Fibroblast of skin of back (primary cell): ENCODE results near the gene SPOUT1.

ENCODE experiments used
- DNase-seq: peaks from one replicate; pipeline ENCODE4 v3.0.0-alpha.2; 2013

Gene SPOUT1

DNA sequence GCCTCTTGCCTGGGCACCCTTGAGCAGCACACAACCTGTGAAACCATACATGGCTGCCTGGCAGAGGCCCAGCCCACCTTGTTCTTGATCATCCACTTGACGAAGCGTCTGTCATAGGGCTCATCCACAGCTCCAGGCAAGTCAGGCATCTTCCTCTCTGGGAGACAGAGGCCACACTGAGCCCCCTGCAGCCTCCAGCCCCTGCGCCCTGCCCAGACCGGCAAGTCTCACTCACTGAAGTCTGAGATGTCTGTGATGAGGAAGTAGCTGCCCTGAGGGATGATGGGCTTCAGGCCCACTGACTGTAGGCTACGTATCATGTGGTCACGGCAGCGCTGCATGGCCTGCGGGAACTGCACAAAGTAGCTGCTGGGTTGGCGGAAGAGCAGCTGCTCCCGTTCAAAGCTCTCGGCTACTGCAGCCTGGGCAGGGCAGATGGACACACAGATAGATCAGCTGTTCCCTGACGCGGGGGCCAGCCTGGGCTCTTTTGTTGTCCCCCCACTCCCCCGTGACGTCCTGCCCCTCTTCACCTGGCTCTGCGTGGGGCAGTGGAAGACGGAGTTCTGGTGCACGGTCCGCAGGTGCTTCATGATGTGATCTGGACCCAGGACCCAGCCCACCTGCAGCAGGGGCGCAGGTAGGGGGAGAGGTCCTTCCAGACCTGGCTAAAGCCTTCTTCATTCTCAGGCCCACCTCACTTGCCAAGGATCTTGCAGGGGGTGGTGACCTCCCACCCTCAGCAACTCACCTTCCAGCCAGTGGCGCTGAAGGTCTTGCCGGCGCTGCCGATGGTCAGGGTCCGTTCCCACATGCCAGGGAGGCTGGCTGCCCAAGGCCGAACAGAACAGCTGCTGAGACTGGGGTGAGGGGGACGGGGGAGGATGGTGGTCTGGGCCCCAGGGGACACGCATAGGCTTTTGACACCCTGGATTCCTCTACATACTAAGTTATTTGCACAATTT lies 5.9 kb upstream of the SPOUT1 start:
- DNase-seq = no peak

DNA sequence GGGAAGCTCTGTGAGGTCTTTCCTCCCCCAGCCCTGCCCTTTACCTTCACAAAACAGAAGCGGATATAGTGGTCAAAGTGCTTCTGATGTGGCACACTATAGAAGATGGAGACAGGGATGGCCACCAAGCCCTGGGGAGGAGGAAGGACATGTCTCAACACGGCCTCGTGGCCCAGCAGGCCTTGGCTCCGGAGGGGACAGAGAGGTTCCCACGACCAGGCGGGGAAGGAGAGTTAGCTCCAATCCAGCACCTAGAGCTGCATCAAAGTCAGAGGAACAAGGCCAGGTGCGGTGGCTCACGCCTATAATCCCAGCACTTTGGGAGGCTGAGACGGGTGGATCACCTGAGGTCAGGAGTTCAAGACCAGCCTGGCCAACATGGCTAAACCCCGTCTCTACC lies 4.1 kb upstream of the SPOUT1 start:
- no peak for DNase-seq

DNA sequence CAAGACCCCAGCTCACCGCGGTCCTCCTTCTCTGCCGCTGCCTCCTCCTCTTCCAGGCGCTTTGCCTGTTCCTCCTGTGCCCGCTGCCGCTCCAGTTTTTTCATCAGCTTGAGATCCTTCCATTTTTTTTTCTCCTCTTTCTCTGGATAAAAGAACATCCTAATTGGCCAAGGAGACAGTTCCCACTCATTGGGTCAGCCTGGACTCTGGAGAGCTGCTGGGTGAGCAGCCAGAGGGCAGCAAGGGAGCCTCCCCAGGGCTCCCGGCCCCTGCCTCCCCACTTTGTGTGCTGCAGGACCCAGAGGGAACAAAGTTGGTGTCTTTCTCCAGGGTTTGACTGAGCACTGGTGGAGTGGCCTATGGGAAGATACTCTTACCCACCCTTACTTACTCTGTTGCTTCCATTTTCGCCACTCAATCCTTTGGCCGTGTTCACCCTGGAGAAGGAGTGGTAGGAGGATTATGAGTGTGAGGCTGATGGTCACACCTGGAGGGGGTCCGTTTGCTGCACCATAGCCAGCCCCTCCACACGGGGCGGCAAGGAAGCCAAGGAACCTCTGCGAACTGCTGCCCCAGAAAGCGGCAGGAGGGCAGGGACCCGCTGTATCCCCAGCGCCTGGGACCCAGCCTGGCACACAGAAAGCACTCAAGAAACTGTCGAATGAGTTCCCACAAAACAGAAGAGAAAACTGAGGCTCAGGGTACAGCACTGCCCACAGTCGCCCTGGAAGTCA lies 708 bp downstream of the SPOUT1 start:
- no peak for DNase-seq

DNA sequence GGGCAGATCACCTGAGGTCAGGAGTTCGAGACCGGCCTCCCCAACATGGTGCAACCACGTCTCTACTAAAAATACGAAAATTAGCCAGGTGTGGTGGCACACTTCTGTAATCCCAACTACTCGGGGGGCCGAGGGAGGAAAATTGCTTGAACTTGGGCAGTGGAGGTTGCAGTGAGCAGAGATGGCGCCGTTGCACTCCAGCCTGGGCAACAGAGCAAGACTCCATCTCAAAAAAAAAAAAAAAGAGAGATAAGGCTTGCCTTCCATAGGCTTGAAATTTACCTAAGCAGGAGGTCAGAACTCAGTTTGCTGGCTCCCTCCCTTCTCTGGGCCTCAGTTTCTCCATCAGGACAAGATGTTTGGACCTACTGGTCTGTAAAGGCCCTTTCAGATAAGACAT lies 1.3 kb downstream of the SPOUT1 start:
- DNase-seq = no peak

DNA sequence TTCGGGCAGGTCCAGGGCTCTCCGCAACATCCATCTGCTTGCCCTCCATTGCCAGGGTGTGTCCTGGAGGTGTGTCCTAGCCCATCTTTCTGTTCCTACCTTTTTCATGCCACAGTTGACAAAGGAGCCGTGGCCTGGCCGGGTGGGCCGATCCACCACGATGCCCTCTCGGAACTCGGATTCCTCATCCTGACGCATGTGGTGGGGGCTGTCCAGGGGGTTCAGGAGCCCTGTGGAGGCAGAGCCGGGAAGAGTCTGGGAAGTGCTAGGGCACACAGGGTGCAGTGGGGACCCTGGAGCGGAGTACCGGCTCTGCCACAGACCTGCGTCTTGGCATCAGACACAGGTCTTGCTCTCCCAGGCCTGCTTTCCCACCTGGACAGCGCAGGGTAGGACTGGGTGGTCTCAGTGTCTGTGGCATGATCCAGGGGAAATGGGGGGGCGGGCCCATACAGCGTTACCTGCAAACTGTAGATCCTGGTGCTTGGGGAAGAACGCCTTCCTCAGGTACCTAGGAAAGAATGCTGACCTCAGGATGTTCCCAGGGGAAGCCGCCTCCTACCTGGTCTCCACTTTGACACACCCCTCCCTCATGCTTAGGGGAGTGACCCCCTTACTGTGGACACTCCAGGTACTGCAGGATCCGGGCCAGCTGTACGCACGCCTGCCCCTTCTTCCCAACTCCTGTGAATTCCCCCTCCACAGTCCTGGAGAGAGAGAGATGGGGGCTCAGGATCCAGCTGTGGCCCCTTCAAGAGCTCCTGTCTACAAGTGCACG lies 3.5 kb downstream of the SPOUT1 start:
- no peak for DNase-seq

DNA sequence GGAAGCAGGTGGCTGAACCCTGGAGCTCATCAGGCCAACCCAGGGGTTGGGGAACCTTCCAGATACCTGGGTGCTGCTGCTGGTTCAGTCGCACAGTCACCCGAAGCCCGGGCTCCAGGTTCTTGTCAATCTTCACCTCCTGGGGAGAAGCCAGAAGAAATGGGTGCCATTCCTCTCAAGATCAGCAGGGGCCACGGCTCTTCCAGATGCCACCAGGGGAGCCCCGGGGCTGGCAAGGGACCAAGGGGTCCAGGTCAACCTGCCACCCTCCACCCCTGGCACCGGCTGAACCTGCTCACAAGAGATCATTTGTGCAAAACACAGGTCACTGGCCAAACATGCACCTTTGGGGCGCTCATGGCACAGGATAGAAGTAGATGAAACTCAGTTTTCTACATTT lies 4.7 kb downstream of the SPOUT1 start:
- no peak for DNase-seq

DNA sequence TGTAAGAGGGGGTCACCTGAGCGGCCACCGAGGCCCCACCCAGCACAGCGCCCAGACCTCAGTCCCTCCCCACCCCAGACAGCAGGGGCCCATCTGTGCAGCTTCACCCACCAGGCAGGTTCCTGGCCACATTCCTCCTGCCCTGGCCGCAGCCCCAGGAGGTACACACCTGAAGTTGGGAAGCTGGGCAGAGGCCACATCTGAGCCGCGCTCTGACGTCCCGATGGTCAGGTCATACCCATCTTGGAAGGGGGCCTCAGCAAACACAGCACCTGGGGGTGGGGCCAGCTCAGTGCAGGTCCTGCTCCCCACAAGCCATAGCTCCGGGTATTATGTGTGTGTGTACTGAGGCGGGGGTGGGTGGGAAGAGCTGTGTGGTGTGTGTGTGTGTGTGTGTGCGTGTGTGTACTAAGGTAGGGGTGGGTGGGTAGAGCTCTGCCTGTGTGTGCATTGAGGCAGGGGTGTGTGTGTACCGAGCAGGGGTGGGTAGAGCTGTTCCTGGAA lies 5.6 kb downstream of the SPOUT1 start:
- DNase-seq = no peak

DNA sequence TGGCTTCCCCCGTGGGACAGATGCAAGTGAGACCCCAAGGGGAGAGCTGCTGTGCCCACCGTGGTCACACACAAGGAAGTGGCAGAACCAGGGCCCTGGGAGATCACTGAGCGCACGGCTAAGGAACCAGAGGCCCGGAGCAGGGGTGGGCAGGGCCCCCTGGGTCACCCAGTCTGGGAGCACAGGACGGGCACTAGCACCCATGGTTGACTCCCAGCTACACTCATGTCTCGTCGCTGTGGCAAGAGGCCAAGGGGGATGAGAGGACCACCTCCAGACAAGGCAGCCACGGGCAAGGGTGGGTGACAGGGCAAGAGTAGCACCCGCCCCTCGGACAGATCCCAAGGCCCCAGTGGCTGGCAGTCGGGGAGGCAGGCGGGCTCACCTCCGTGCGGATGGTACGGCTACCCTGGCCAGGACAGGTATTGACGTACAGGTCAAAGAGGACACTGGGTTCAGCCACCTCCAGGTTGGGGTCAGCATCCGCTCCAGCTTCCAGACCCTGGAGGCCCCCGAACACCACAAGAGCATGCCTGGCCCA lies 6.2 kb downstream of the SPOUT1 start:
- no peak for DNase-seq

DNA sequence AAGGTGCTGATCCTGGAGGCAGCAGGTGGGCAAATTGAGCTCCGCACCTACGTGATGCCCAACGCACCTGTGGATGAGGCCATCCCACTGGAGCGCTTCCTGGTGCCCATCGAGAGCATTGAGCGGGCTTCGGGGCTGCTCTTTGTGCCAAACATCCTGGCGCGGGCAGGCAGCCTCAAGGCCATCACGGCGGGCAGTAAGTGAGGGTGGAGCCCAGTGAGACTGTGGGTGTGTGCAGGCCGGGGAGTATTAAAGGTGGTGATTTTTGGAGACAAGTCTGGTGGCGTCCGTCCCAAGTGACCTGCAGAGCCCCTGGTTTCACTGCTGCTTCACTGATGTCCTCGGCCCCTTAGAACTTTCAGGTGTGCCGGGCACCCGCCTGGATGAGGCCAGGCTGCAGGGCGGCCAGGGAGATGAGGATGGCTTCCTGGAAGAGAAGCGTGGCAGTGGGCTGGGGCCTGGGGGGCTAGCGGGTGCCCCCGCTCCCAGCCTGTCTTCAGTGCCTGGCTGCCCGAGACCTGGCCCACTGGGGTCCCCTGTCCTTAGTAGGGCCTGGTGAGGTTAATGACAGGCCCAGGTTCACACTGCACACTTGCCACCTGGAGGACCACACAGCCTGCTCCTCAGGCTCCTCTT lies 7.1 kb downstream of the SPOUT1 start:
- DNase-seq = no peak

DNA sequence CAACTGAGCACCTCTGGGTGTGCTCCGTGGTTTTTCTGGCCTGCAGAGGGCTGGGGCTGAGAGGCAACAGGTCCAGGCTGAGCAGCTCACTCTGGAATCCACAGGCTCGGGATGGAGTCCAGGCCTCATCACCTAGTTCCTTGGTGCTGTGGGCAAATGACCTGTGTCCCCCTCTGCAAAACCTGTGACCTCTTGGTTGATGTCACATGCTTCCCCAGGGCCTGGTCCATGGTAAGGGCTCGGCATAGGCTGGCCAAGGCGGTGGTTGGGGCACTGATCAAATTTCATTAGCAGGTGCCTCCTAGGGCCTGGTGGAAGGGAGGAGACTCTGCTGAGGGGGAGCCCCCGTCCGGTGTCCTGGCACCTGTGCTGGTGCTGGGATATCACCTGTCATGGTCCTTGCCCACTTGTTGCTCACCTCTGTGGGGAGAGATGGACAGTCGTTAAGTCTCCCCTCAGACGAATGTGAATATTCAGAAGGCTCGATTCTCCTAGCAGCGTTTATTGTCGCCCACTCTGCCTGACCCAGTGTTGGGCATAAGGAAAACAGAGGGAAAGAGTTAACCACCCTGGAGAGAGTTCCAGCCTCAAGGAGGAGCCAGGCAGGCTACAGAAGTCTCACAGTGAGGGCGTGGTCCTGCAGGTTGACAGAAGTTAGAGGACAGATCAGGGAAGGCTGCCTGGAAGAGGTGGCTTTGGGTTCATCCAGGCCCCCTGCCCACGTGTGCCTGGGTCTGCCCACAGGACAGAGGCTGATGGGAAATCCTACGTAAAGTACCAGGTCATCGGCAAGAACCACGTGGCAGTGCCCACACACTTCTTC lies 7.8 kb downstream of the SPOUT1 start:
- no peak for DNase-seq

DNA sequence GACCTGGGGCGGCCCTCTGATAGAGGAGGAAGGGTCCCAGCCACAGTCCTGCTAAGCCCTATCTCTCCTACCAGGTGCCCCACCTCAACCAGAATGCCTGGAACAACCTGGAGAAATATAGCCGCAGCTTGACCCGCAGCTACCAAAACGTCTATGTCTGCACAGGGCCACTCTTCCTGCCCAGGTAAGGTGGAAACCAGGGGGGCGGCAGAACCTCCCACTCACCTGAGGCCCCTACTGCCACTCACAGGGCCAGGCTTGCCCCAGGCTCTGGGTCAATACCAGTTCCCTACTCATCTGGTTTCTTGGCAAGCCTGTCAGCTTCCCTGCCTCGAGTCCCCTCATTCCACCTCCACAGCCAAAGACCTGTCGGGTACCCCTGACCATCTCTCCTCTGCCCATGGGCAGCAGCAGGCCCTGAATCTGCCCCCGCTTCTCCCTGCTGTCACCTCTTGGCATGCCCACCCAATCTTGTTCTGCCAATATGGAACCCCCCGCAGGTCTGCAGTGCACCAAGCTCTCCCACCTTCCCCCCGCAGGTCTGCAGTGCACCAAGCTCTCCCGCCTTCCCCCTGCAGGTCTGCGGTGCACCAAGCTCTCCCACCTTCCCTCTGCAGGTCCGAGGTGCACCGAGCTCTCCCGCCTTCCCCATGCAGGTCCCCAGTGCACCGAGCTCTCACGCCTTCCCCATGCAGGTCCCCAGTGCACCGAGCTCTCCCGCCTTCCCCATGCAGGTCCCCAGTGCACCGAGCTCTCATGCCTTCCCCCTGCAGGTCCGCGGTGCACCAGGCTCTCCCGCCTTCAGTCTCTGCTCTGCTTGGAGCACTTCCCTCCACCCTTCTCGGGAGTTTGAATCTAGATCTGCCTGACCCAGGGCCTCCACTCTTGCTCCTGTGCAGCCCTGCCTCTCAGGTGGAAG lies 8.7 kb downstream of the SPOUT1 start:
- no peak for DNase-seq

DNA sequence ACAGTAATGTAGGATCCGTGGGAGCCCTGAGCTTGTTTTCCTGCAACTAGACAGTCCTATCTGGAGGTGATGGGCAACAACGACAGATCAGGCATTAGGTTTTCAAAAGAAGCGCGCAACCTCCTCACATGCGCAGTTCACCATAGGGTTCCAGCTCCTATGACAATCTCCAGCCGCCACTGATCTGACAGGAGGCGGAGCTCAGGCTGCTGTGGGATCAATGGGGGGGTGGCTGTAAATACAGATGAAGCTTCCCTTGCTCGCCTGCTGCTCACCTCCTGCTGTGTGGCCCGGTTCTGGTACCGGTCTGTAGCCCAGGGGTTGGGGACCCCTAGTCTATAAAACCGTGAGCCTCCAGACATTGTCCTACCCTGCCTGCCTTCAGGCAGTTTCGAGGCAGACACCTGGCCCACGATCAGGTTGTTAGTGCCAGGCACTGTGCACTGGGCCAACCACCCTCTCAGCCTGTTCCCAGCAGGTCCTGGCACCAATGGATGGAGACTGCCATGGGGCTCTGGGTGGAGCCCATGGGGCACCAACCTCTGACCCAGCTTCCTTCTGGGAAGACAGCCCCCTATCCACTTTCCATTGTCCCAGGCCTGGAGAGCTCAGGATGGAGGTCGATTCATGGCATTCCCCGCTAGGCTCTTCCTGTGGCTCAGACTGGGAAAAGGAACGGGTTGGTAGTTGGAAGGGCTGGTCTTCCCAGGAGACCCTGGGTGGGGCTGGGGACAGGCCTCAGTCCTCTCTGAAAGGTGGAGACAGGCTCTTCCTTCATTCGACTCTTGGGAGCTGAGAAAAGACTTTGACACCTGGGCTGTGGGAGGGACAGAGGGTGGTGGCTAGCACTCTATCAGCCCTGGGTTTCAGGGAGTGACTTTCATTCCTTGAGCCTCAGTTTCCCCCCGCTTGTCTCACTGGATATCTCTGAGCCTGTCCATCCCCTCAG lies 9.6 kb downstream of the SPOUT1 start:
- DNase-seq = peak; percentile 28

DNA sequence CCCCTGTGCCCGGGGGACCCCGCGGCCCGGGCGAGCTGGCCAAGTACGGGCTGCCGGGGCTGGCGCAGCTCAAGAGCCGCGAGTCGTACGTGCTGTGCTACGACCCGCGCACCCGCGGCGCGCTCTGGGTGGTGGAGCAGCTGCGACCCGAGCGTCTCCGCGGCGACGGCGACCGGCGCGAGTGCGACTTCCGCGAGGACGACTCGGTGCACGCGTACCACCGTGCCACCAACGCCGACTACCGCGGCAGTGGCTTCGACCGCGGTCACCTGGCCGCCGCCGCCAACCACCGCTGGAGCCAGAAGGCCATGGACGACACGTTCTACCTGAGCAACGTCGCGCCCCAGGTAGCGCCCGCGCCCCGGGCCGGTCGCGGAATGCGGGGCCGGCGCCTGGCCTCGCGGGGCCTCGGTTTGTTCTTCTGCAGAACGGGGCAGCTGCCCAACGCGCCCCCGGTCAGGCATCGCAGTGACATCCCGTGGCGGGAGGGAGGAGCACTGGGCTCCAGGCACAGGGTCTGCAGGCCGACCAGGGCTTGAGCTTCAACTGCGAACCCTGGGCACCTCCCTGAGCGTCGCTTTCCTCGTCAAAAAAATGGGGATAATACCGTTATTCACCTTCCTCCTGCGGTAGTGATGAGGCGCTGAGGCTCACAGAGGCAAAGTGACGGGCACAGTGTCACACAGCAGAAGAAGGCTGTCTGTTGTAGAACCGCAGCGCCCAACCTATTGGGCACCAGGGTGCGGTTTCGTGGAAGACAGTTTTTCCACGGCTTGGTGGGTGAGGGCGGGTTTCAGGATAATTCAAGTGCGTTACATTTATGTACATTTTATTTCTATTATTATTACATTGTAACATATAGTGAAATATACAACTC lies 10.5 kb downstream of the SPOUT1 start:
- peak; percentile 33 for DNase-seq

DNA sequence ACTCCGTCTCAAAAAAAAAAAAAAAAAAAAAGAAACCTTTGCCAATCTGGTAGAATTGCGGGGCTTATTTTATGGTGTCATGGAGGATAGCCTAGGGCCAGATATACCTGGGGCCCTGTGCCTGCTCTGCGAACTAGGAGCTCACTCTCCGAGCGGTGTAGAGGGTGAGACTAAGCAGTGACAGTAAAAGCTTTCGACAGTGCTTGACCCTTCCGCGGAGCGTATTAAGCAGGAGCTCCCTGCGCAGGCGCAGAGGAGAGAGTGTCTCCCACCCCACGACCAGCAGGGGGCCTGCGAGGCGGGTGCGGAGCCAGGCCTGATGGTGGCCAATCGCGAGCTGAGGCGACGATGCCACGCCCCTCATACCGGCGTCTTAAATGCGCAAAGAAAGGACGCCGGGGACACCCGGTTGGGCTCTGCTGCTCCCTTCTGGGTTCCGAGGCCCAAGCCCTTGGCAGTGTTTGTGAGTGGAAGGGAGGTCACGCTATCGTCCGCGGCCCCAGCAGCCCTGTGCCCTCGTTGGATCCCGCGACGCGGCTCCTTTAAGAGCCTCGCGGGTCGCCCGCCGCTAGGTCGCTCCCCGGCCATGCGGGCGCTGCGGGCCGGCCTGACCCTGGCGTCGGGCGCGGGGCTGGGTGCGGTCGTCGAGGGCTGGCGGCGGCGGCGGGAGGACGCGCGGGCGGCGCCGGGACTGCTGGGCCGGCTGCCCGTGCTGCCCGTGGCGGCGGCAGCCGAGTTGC lies 11.3 kb downstream of the SPOUT1 start, which contains the start of gene ENDOG:
Gene ENDOG (plus strand): TSS at position 402 of the 740 bp plus-strand sequence. CDS start 185 bp downstream, at position 587.
- peak; percentile 96 for DNase-seq

DNA sequence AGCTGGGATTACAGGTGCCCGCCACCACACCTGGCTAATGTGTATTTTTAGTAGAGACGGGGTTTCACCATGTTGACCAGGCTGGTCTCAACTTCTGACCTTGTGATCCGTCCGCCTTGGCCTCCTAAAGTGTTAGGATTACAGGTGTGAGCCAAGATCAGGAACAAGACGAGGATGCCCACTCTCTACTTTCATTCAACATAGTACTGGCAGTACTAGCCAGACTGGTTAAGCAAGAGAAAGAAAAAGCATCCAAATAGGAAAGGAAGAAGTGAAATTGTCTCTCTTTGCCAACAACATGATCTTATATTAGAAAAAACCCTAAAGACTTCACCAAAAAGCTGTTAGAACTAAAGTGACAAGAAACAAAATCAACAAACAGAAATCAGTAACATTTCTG lies 18.7 kb downstream of the SPOUT1 start:
- DNase-seq = no peak

DNA sequence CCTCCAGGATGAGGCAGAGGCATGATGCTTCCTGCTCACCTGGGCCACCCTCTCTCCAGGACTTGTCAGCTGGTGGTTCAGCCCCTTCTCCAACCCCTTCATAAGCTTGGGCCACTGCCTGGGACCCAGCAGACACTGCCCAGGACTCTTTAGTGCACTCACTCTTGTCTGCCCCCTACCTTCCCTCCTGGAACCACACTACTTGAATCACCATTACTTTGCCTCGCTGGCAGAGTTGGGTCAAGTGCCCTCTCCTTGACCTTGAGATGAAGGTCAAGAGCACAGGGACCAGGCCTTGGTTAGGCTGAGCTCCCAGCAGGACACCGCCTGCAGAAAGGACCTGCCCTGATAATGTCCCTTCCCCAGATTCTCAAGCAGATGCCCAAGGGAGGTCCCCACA lies 19.8 kb downstream of the SPOUT1 start:
- no peak for DNase-seq
